ENCODE measurements around the gene ABLIM2.

DNA sequence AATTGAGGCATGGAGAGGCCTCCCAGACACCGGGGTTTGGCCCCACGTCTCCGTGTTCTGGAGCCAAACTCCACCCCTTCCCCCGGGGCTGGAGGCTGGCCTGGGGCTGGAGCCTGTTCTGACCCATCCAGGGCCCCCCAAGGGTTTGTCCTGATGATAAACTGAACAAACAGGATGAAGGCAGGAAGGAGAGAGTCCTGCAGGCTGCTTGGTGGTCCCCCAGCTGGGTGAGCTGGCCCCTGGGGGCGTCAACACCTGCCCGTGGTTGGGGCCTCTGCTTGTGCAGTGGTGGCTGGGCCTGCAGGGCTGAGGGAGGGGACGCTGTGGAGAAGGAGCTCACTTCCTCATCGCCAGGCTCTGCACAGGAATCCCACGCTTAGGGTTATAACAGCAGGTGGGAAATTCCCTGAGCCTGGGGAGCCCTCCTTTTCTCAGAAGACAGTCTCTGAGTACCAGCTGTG lies 42.7 kb upstream of the ABLIM2 start:
- TF ChIP-seq POLR2A (IDR thresholded peaks at IDR 0.05; ENCODE audit: low read depth) (no peak), EP300 (IDR thresholded peaks at IDR 0.05) (no peak), POLR2AphosphoS5 (IDR thresholded peaks at IDR 0.05) (no peak)
- TF ChIP-seq, protein P1, sequence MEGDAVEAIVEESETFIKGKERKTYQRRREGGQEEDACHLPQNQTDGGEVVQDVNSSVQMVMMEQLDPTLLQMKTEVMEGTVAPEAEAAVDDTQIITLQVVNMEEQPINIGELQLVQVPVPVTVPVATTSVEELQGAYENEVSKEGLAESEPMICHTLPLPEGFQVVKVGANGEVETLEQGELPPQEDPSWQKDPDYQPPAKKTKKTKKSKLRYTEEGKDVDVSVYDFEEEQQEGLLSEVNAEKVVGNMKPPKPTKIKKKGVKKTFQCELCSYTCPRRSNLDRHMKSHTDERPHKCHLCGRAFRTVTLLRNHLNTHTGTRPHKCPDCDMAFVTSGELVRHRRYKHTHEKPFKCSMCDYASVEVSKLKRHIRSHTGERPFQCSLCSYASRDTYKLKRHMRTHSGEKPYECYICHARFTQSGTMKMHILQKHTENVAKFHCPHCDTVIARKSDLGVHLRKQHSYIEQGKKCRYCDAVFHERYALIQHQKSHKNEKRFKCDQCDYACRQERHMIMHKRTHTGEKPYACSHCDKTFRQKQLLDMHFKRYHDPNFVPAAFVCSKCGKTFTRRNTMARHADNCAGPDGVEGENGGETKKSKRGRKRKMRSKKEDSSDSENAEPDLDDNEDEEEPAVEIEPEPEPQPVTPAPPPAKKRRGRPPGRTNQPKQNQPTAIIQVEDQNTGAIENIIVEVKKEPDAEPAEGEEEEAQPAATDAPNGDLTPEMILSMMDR (IDR thresholded peaks at IDR 0.05): no peak
